Urinary bladder (tissue), 4 donors: ENCODE results near the gene OBSCN. TPM values are rescaled to one million over a fixed set of nuclear protein-coding genes. Genes with fewer than 3 reads are reported as not detected.

Experiments
- DNase-seq: peaks from one replicate; pipeline ENCODE4 v3.0.0-alpha.2; 2015; ENCODE audit errors: extremely low spot score
- H3K27ac ChIP-seq: one replicate; pipeline ENCODE4 v1.5.1; 2013; ENCODE audit warnings: low read depth, mild to moderate bottlenecking, moderate library complexity
- H3K36me3 ChIP-seq: one replicate; pipeline ENCODE4 v1.6.1; 2013; ENCODE audit warnings: mild to moderate bottlenecking, moderate library complexity; ENCODE audit not compliant: insufficient read depth
- H3K4me1 ChIP-seq: one replicate; pipeline ENCODE4 v1.6.1; 2013; ENCODE audit warnings: mild to moderate bottlenecking, moderate library complexity; ENCODE audit not compliant: insufficient read depth
- H3K4me3 ChIP-seq: one replicate; pipeline ENCODE4 v1.5.1; 2013; ENCODE audit warnings: low read depth, low read length
- WGBS: extraction: QIAGEN DNeasy Blood & Tissue Kit; methylation state at CpG from one replicate; pipeline ENCODE4 v1.1.7; 2013; 5-methylcytosine and 5-hydroxymethylcytosine counted together
- polyA plus RNA-seq: library from polyadenylated mRNA; stranded (reverse); fragments of 200-250 nt; gene quantifications from one replicate; pipeline ENCODE4 v1.2.3, GENCODE V29; 2013
- total RNA-seq: library from RNA; depleted of rRNA; stranded (reverse); fragments of >200 nt; gene quantifications from one replicate; pipeline ENCODE4 v1.2.3, GENCODE V29; 2014
- donor health status: healthy with polysubstance abuse.
- donor health status: healthy.

The OBSCN gene
- total and polyA plus RNA-seq, 2 donors = 8.4 to 29.1 TPM

GRCh38 chr1:228271701-228272251 lies 63.9 kb downstream of the OBSCN start:
- 95% methylated on average over 19 of the region's 19 CpGs for WGBS
- H3K4me3 ChIP-seq = no peak overlapping the region
- H3K27ac ChIP-seq = no peak overlapping the region
- no peaks in the 10 kb centered on the region for H3K4me1 ChIP-seq
- no peaks in the 10 kb centered on the region for H3K36me3 ChIP-seq
- no peak for DNase-seq

DNA sequence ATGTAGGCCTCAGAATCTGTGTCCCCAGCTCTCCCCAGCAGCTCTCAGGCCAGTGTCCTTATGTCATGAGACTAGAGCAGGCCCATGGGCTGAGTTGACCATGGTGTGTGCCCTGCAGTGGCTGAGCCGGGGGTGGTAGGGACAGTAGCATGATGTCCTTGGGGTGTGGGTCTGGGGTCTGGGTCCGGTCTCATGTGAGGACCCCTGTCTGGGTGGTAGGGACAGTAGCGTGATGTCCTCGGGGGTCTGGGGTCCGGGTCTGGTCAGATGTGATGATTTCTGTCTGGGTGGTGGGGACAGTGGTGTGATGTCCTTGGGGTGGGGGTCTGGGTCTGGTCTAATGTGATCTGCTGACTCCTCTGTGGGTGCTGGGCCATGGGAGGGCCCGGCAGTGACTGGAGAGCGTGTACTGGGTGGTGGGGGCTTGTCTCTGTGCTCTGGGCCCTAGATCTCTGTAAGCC lies 64.5 kb downstream of the OBSCN start:
- H3K27ac ChIP-seq = no peak overlapping the region
- H3K36me3 ChIP-seq = no peaks in the 10 kb centered on the region
- 97% methylated on average over 7 of the region's 7 CpGs for WGBS
- H3K4me3 ChIP-seq = no peak overlapping the region
- H3K4me1 ChIP-seq = no peaks in the 10 kb centered on the region
- DNase-seq = no peak

DNA sequence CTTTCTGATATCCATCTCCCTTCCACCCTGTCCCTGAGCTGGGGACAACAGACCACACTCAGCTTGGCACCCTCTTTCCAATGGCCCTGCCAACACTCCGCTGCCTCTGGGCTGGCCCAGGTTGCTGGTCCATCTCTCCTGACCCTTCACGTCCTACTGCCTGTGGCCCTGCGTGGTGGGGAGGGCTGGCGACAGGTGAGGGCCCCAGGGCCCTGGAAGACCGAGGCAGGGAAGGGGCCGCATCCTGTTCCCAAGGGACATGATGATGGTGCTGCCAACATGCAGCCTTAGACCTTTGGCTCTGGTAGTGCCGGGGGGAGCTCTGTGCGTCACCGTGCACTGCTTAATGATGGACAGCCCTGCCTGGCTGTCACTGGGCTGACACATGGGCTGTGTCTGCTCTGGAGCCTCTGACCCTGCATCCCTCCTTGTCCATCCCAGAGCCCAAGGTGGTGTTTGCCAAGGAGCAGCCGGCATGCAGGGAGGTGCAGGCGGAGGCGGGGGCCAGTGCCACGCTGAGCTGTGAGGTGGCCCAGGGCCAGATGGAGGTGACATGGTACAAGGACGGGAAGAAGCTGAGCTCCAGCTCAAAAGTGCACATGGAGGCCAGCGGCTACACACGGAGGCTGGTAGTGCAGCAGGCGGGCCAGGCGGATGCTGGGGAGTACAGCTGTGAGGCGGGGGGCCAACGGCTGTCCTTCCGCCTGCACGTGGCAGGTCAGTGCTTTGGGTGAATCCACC lies 65.2 kb downstream of the OBSCN start:
- DNase-seq = no peak

GRCh38 chr1:228273720-228274451 lies 66.0 kb downstream of the OBSCN start:
- Histone ChIP-seq H3K4me1 (no peaks in the 10 kb centered on the region), H3K27ac (no peak overlapping the region), H3K36me3 (no peaks in the 10 kb centered on the region), H3K4me3 (no peak overlapping the region)
- DNase-seq = no peak
- 94% methylated on average over 39 of the region's 39 CpGs for WGBS

More for the DNA sequence above, 65.2 kb downstream of the OBSCN start:
- H3K36me3 ChIP-seq = no peaks in the 10 kb centered on the region
- 96% methylated on average over 22 of the region's 22 CpGs for WGBS
- H3K4me3 ChIP-seq = no peak overlapping the region
- no peak overlapping the region for H3K27ac ChIP-seq
- H3K4me1 ChIP-seq = no peaks in the 10 kb centered on the region

DNA sequence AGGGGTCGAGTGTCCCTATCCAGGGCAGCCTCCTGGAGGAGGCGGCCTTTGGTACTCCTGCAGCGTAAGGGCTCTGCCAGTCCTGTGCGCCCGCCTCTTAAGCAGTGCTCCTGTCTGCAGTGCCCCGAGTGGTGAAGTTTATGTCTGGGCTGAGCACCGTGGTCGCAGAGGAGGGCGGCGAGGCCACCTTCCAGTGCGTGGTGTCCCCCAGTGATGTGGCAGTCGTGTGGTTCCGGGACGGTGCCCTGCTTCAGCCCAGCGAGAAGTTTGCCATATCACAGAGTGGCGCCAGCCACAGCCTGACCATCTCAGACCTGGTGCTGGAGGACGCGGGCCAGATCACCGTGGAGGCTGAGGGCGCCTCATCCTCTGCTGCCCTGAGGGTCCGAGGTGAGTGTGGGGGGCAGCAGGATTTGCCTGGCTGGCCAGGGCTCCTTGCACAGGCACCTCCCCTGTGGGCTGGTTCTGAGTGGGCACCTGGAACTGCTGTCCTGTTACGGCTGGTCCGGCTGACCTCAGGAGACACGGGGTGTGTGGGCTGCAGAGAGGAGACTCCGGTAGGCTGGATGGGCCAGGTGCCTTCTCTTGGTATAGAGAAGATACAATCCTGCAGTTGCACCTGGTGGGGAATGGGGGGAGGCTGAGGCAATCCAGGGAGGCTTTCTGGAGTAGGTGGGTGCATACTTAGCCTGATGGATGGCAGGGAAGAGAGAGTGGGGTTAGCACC lies 66.8 kb downstream of the OBSCN start:
- H3K27ac ChIP-seq = no peak overlapping the region
- DNase-seq = no peak
- WGBS = 93% methylated on average over 25 of the region's 25 CpGs
- no peaks in the 10 kb centered on the region for H3K4me1 ChIP-seq
- no peaks in the 10 kb centered on the region for H3K36me3 ChIP-seq
- H3K4me3 ChIP-seq = peak overlapping the region; percentile 56

DNA sequence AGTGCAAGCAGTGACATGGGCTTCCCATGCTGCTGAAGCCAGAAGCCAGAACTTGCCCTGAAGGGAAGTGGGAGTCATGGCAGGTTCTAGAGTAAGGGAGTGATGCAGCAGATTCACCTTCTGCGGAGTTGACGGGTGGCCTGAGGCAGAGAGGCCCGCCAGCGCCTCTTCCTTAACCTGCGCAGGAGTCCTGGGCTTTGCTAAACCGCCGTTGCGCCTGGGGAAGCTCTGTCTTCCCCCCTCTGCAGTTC lies 67.3 kb downstream of the OBSCN start:
- Histone ChIP-seq H3K27ac (no peak overlapping the region), H3K36me3 (no peaks in the 10 kb centered on the region), H3K4me1 (no peaks in the 10 kb centered on the region), H3K4me3 (peak overlapping the region; percentile 56)
- no peak for DNase-seq
- WGBS = 72% methylated on average over 8 of the region's 8 CpGs

GRCh38 chr1:228275430-228276173 lies 67.8 kb downstream of the OBSCN start:
- peak; percentile 83 for DNase-seq
- no peak overlapping the region for H3K27ac ChIP-seq
- H3K4me3 ChIP-seq = peak overlapping the region; percentile 56
- no peaks in the 10 kb centered on the region for H3K36me3 ChIP-seq
- 4% methylated on average over 62 of the region's 63 CpGs for WGBS
- no peaks in the 10 kb centered on the region for H3K4me1 ChIP-seq

DNA sequence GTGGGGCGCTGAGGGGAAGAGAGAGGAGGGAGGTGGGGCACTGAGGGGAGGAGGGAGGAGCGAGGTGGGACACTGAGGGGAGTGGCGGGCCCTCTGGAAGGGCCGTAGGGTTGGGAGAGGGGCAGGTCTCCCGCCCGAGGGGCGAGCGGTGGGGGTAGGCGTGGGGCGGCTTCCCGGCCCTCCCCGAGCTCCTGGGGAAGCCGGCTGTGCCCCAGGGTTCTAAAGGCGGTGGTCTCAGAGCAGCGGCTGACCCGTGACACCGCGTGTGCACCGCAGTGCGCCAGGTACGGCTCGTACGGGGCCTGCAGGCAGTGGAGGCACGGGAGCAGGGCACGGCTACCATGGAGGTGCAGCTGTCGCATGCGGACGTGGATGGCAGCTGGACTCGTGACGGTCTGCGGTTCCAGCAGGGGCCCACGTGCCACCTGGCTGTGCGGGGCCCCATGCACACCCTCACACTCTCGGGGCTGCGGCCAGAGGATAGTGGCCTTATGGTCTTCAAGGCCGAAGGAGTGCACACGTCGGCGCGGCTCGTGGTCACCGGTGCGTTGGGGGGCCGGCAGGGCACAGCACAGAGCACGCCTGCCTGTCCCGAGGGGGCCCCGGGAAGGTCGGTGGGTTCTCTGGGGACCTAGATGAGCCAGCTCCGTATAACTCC lies 68.5 kb downstream of the OBSCN start:
- Histone ChIP-seq H3K4me3 (peak overlapping the region; percentile 56), H3K4me1 (no peaks in the 10 kb centered on the region), H3K27ac (no peak overlapping the region), H3K36me3 (no peaks in the 10 kb centered on the region)
- 17% methylated on average over 49 of the region's 49 CpGs for WGBS
- DNase-seq = no peak

DNA sequence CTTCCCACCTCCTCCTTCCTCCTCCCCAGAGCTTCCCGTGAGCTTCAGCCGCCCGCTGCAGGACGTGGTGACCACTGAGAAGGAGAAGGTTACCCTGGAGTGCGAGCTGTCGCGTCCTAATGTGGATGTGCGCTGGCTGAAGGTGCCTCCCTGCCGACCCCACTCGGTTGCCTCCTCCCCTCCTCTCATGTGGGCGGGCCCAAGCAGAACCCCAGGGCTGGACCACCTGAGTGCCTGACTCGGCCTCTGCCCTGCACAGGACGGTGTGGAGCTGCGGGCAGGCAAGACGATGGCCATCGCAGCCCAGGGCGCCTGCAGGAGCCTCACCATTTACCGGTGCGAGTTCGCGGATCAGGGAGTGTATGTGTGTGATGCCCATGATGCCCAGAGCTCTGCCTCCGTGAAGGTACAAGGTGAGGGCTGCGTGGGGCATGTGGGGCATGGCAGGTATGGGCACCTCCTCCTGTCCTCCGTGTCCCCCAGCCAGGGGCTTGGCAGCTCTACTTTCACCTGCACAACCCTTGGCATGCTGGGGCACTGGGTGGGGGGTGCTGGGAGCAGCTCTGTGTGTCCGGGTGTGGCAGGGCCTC lies 69.2 kb downstream of the OBSCN start:
- Histone ChIP-seq H3K4me1 (no peaks in the 10 kb centered on the region), H3K36me3 (no peaks in the 10 kb centered on the region), H3K4me3 (no peak overlapping the region), H3K27ac (no peak overlapping the region)
- no peak for DNase-seq
- WGBS = 83% methylated on average over 25 of the region's 25 CpGs

DNA sequence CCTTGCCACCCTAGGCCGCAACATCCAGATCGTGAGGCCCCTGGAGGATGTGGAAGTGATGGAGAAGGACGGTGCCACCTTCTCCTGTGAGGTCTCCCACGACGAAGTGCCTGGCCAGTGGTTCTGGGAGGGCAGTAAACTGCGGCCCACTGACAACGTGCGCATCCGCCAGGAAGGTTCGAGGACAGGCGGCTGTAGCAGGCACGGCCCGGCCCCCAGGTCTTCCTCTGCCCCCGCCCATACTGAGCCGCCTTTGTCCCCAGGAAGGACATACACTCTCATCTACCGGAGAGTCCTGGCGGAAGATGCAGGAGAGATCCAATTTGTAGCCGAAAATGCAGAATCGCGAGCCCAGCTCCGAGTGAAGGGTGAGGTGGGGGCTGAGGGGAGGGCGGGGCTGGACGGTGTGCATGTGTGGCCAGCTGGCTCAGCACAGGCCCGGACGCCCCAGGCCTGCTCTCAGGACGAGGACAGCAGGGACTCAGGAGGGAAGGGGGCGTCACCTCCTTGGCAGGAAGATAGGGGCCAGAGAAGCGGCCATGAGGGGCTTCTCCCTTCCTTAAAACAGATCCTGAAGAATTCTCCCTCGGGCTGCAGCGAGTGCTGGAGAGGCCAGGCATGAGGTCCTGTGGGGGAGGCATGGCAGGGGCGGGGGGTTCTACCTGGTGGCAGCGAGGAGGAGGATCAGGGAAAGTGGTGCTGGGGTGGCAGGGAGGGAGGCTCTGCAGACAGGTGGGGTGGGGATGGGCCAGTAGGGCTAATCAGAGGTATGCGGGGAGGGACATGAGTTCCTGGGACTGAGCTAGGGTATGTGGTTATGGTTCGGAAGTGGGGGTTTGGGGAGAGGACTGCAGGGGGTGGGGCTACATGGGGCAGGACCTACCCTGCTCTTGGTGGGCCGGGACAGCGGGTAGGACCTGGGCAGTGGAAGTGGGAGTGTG lies 69.9 kb downstream of the OBSCN start:
- Histone ChIP-seq H3K4me1 (no peaks in the 10 kb centered on the region), H3K36me3 (no peaks in the 10 kb centered on the region)
- WGBS = 92% methylated on average over 36 of the region's 36 CpGs

GRCh38 chr1:228278432-228278941 lies 70.6 kb downstream of the OBSCN start:
- no peak overlapping the region for H3K4me3 ChIP-seq
- WGBS = 97% methylated on average over 21 of the region's 21 CpGs
- H3K36me3 ChIP-seq = no peaks in the 10 kb centered on the region
- no peaks in the 10 kb centered on the region for H3K4me1 ChIP-seq
- H3K27ac ChIP-seq = no peak overlapping the region
- no peak for DNase-seq

More for the DNA sequence above, 69.9 kb downstream of the OBSCN start:
- DNase-seq = no peak
- Histone ChIP-seq H3K4me3 (no peak overlapping the region), H3K27ac (no peak overlapping the region)
